Measurements from ENCODE around the gene SLC24A4.

DNA sequence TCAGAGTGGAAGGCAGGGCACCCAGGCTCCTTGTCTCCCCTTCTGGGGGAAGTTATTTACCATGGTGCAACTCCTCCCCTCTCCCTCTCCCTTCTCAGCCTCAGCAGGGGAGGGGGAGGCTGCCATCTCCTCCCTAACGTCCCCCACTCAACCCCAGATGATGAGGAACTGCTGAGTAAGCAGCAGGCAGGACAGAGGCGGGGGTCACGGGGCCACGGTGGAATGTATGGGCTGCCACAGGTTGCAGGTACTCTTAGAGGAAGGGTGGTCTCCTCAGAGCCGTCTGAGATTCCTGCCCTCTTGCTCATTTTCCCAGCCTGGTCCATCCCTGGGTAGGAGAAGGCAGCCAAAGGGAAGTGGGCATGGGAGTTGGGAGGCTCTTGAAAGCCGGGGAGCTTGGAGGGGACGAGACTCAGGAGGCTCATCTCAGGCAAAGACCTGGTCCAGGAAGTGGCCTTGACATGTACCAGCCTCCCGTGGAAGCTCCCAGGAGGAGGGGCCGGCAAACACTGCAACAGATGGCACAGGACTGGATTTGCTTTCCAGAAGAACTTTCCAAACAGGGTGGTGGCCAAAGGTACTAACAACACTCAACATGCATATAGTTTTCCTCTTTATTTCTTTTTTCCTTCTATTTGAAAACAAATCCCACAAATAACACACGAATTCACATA lies 209.7 kb downstream of the SLC24A4 start:
- TF ChIP-seq, protein P1, sequence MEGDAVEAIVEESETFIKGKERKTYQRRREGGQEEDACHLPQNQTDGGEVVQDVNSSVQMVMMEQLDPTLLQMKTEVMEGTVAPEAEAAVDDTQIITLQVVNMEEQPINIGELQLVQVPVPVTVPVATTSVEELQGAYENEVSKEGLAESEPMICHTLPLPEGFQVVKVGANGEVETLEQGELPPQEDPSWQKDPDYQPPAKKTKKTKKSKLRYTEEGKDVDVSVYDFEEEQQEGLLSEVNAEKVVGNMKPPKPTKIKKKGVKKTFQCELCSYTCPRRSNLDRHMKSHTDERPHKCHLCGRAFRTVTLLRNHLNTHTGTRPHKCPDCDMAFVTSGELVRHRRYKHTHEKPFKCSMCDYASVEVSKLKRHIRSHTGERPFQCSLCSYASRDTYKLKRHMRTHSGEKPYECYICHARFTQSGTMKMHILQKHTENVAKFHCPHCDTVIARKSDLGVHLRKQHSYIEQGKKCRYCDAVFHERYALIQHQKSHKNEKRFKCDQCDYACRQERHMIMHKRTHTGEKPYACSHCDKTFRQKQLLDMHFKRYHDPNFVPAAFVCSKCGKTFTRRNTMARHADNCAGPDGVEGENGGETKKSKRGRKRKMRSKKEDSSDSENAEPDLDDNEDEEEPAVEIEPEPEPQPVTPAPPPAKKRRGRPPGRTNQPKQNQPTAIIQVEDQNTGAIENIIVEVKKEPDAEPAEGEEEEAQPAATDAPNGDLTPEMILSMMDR (IDR thresholded peaks at IDR 0.05) = no peak
- TF ChIP-seq POLR2AphosphoS5 (IDR thresholded peaks at IDR 0.05; ENCODE audit: insufficient read depth in 1 of 2, low read depth in 1 of 2) = no peak
- no peak for TF ChIP-seq POLR2A (IDR thresholded peaks at IDR 0.05)

Data from vagina (tissue), 2 donors.